B cell (primary cell): ENCODE data around the gene NUDT3. TPM values are rescaled to one million over a fixed set of nuclear protein-coding genes. Genes with fewer than 3 reads are reported as not detected.

ENCODE experiments used
- ATAC-seq: fragments of 200-7000 bp; cut with Tn5 transposase; one replicate; pipeline ENCODE4 v1.10.0; 2021; ENCODE audit warnings: low read depth, mild to moderate bottlenecking, moderate number of reproducible peaks, moderate library complexity
- CTCF ChIA-PET: fragments of 350-600 bp; sonication (Branson Sonifier 250); formaldehyde crosslinking; loops from one replicate; lab custom pipeline; 2021; ENCODE audit warnings: antibody characterized with exemption, inconsistent platforms; lab: Charles Lee
- POLR2A ChIA-PET: fragments of 350-600 bp; sonication (Branson Sonifier 250); formaldehyde crosslinking; loops from one replicate; lab custom pipeline; 2021; ENCODE audit warnings: antibody characterized with exemption; lab: Charles Lee
- DNase-seq: peaks from one replicate; pipeline ENCODE4 v3.0.0; 2013
- H2AFZ ChIP-seq: 2 replicates; pipeline ENCODE4 v1.6.1; 2012; ENCODE audit warnings: mild to moderate bottlenecking, low read depth, low read length; ENCODE audit not compliant: insufficient read depth, poor library complexity, severe bottlenecking
- H3K27ac ChIP-seq, 2 donors: 1 replicate in 1 of 2; 2 replicates in 1 of 2; pipeline ENCODE4 v1.5.1; 2012 to 2013; ENCODE audit warnings: low read length in 2 of 2, mild to moderate bottlenecking in 2 of 2, moderate library complexity in 1 of 2
- H3K27me3 ChIP-seq, 4 experiments: fragments of 200-600 bp in 1 of 4; sonication (generic) in 1 of 4; replicated peaks in 1 of 4; 1 replicate in 2 of 4; 2 replicates in 2 of 4; pipeline versions ENCODE4 v1.6.1 to v1.7.0; 2013 to 2016; ENCODE audit warnings: low read length in 3 of 4, mild to moderate bottlenecking in 2 of 4, mixed read lengths in 1 of 4, moderate library complexity in 1 of 4; ENCODE audit not compliant: insufficient read depth in 4 of 4, control insufficient read depth in 3 of 4; ENCODE audit errors: control extremely low read depth in 1 of 4
- H3K36me3 ChIP-seq, 2 experiments: replicated peaks in 1 of 2; 1 replicate in 1 of 2; 2 replicates in 1 of 2; pipeline versions ENCODE4 v1.6.1 to v1.7.1; 2013; ENCODE audit warnings: low read length in 1 of 2; ENCODE audit not compliant: insufficient read depth in 2 of 2, control insufficient read depth in 1 of 2; ENCODE audit errors: control extremely low read depth in 1 of 2, extremely low read depth in 1 of 2
- H3K4me1 ChIP-seq, 2 donors: fragments of 200-600 bp in 1 of 2; sonication (generic) in 1 of 2; 1 replicate in 1 of 2; 2 replicates in 1 of 2; pipeline versions ENCODE4 v1.5.1 to v1.6.1; 2013 to 2017; ENCODE audit warnings: low read length in 2 of 2; ENCODE audit not compliant: control insufficient read depth in 2 of 2, insufficient read depth in 2 of 2
- H3K4me2 ChIP-seq: replicated peaks from 2 replicates; pipeline ENCODE3; 2012; ENCODE audit warnings: mild to moderate bottlenecking, low read depth, low read length; ENCODE audit not compliant: poor library complexity, severe bottlenecking
- H3K4me3 ChIP-seq, 5 experiments: fragments of 200-600 bp in 1 of 5; sonication (generic) in 1 of 5; 1 replicate in 3 of 5; 2 replicates in 2 of 5; pipeline versions ENCODE4 v1.5.1 to v1.7.0; 2011 to 2016; ENCODE audit warnings: low read length in 4 of 5, mild to moderate bottlenecking in 4 of 5, low read depth in 2 of 5, control low read depth in 1 of 5, moderate library complexity in 1 of 5; ENCODE audit not compliant: insufficient read depth in 1 of 5; ENCODE audit errors: control extremely low read depth in 1 of 5, extremely low read depth in 1 of 5
- H3K79me2 ChIP-seq: fragments of 200-600 bp; sonication (generic); one replicate; pipeline ENCODE4 v1.6.0; 2016; ENCODE audit warnings: low read length; ENCODE audit not compliant: control insufficient read depth, insufficient read depth
- H3K9ac ChIP-seq: fragments of 200-600 bp; sonication (generic); 2 replicates; pipeline ENCODE4 v1.6.1; 2017; ENCODE audit warnings: mild to moderate bottlenecking, low read length, moderate library complexity
- H3K9me3 ChIP-seq, 3 donors: one replicate each; pipeline versions ENCODE4 v1.6.1 to v1.7.1; 2013; ENCODE audit warnings: low read length in 2 of 3; ENCODE audit not compliant: control insufficient read depth in 2 of 3, insufficient read depth in 1 of 3; ENCODE audit errors: control extremely low read depth in 1 of 3
- H4K20me1 ChIP-seq: 2 replicates; pipeline ENCODE4 v1.6.0; 2012; ENCODE audit warnings: mild to moderate bottlenecking, low read length; ENCODE audit not compliant: insufficient read depth, control insufficient read depth, poor library complexity, severe bottlenecking
- H3K27ac Mint-ChIP-seq: one replicate; pipeline ENCODE4 v1.8.0; 2021; ENCODE audit warnings: mixed read lengths
- H3K27me3 Mint-ChIP-seq: one replicate; pipeline ENCODE4 v1.8.0; 2021; ENCODE audit warnings: mixed read lengths
- H3K4me1 Mint-ChIP-seq: one replicate; pipeline ENCODE4 v1.8.0; 2021; ENCODE audit warnings: mixed read lengths
- H3K4me3 Mint-ChIP-seq: one replicate; pipeline ENCODE4 v1.8.0; 2021; ENCODE audit warnings: mixed read lengths
- H3K9me3 Mint-ChIP-seq: one replicate; pipeline ENCODE4 v1.8.0; 2022; ENCODE audit warnings: mixed read lengths; ENCODE audit not compliant: insufficient read depth
- CTCF ChIP-seq: fragments of 200-600 bp; IDR thresholded peaks from one replicate; pipeline ENCODE4 v1.8.0; 2022; ENCODE audit warnings: antibody characterized with exemption, mild to moderate bottlenecking
- EZH2 ChIP-seq: IDR thresholded peaks from 2 replicates; pipeline ENCODE4 v1.6.1; 2012; ENCODE audit warnings: borderline replicate concordance, low read depth, mild to moderate bottlenecking, moderate library complexity, low read length; ENCODE audit not compliant: insufficient read depth, poor library complexity, severe bottlenecking
- WGBS: methylation state at CpG from one replicate; pipeline ENCODE4 v1.1.5; 2013; ENCODE audit warnings: missing lambda C conversion rate; ENCODE audit not compliant: insufficient coverage; 5-methylcytosine and 5-hydroxymethylcytosine counted together
- intact Hi-C: fragments of 100-400 bp; cut with micrococcal nuclease; formaldehyde crosslinking; loops from one replicate; pipeline ENCODE4 v1.10.0; 2022
- polyA plus RNA-seq: library from polyadenylated mRNA; depleted of rRNA; stranded (reverse); fragments of >200 nt; gene quantifications from 2 replicates; pipeline ENCODE4 v1.2.3, GENCODE V29; 2012
- total RNA-seq, 2 donors: library from RNA; stranded (reverse); fragments of 120-200 nt in 1 of 2; gene quantifications; 1 replicate in 1 of 2; 2 replicates in 1 of 2; pipeline versions ENCODE4 v1.2.3 to v1.2.4, GENCODE V29; 2013 to 2022

NUDT3 gene
- total and polyA plus RNA-seq, 2 donors (not counting 1 experiment from before 2014, with no cell fraction given): 18.2 to 37.4 TPM

DNA sequence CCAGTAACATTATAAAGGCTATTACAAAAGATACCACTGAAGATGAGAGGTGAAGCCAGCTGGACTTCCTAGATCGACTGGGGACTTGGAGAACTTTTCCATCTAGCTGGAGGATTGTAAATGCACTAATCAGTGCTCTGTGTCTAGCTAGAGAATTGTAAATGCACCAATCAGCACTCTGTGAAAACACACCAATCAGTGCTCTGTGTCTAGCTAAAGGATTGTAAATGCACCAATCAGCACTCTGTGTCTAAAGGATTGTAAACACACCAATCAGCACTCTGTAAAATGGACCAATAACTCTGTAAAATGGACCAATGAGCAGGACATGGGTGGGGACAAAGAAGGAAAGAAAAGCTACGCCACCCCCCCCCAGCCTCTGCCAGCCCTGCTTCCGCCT, 47.0 kb upstream of the NUDT3 start:
- Mint-ChIP-seq H3K4me1 (peaks cover 5% of the 10 kb centered on the region), H3K9me3 (peaks cover 4% of the 10 kb centered on the region), H3K27ac (no peak overlapping the region), H3K27me3 (no peaks in the 10 kb centered on the region), H3K4me3 (no peak overlapping the region)
- ChIA-PET POLR2A (interaction anchor here (0.6 kb wide), 2 partner anchors 14 to 42 kb away, joined by 3 to 4 read pairs; no protein-coding TSS in a partner anchor), CTCF (no interaction called here)
- Histone ChIP-seq H3K4me2 (no peak overlapping the region), H3K4me1 (peaks cover 3 to 5% of the 10 kb centered on the region in 2 donors), H4K20me1 (no peaks in the 10 kb centered on the region), H2AFZ (no peak overlapping the region), H3K4me3 (no peak overlapping the region), H3K27ac (no peak overlapping the region), H3K9me3 (peaks cover 0 to 5% (median 0%) of the 10 kb centered on the region in 3 donors), H3K79me2 (no peaks in the 10 kb centered on the region), H3K27me3 (no peaks in the 10 kb centered on the region), H3K36me3 (no peaks in the 10 kb centered on the region), H3K9ac (no peak overlapping the region)
- intact Hi-C loops: no loop called here
- 86% methylated on average over 1 of the region's 3 CpGs for WGBS
- ATAC-seq (no peak), DNase-seq (no peak)
- TF ChIP-seq CTCF (no peak), EZH2 (no peak)

- Histone ChIP-seq H3K27me3 (no peaks in the 10 kb centered on the region), H3K4me1 (peaks cover 3 to 5% of the 10 kb centered on the region in 2 donors), H3K9me3 (peaks cover 0 to 5% (median 0%) of the 10 kb centered on the region in 3 donors), H3K27ac (no peak overlapping the region), H3K4me2 (no peak overlapping the region), H2AFZ (no peak overlapping the region), H3K79me2 (no peaks in the 10 kb centered on the region), H3K4me3 (no peak overlapping the region), H3K36me3 (no peaks in the 10 kb centered on the region), H3K9ac (no peak overlapping the region), H4K20me1 (no peaks in the 10 kb centered on the region)
- Mint-ChIP-seq H3K4me3 (no peak overlapping the region), H3K27me3 (no peaks in the 10 kb centered on the region), H3K9me3 (peaks cover 4% of the 10 kb centered on the region), H3K4me1 (peaks cover 5% of the 10 kb centered on the region), H3K27ac (no peak overlapping the region)
- POLR2A ChIA-PET: interaction anchor here (0.6 kb wide), 1 partner anchor 14 kb away, joined by 4 read pairs; no protein-coding TSS in a partner anchor
- ATAC-seq (no peak), DNase-seq (no peak)
- WGBS: 86% methylated on average over 1 of the region's 4 CpGs
- CTCF ChIA-PET: no interaction called here
- intact Hi-C loops: no loop called here
- TF ChIP-seq EZH2 (no peak), CTCF (no peak)
Observed at GRCh38 chr6:34438705-34439104, 46.2 kb upstream of the NUDT3 start.
